Kidney capillary endothelial cell (primary cell): ENCODE measurements around the gene VWA1.

ENCODE experiments used
- DNase-seq: peaks from one replicate; pipeline ENCODE4 v3.0.0-alpha.2; 2018; ENCODE audit warnings: low spot score

VWA1 gene, protein sequence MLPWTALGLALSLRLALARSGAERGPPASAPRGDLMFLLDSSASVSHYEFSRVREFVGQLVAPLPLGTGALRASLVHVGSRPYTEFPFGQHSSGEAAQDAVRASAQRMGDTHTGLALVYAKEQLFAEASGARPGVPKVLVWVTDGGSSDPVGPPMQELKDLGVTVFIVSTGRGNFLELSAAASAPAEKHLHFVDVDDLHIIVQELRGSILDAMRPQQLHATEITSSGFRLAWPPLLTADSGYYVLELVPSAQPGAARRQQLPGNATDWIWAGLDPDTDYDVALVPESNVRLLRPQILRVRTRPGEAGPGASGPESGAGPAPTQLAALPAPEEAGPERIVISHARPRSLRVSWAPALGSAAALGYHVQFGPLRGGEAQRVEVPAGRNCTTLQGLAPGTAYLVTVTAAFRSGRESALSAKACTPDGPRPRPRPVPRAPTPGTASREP

DNA sequence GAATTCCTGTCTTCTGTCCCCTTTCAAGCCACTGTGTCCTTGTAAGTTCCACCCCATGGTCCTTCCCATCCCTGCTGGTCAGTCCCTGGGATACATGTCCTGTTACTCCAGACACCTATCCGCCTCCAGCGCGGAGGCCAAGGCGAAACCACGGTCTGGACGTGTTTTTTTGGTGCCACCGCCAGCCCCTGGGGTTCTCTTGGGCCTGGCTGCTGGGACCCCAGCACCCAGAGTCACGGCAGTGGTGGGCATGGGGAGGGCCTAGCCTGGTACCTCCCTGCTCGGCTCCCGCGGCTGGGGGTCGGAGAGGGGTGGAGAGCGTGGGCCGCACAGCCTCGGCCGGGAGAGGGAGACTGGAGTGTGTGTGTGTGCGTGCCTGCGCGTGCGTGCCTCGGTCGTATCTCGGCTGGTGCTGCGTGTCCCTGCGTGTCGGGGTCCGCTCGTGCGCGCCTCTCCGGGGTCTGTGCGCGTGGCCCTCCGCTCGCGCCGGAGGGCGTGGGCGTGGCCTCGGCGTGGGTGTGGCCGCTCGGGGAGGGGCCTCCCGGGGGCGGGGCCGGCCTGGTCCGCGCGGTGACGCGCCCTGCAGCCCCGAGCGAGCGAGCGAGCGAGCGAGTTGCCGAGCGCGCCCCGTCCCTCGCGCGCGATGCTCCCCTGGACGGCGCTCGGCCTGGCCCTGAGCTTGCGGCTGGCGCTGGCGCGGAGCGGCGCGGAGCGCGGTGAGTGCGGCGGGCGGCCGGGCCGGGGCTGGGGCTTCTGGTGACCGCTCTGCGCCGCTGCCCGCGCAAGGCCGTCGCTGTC lies at the start of gene VWA1:
TSS of gene VWA1 (plus strand) at position 585 of the 798 bp plus-strand sequence. CDS start at position 644, 59 bp downstream.
- DNase-seq, result peak; percentile 75

DNA sequence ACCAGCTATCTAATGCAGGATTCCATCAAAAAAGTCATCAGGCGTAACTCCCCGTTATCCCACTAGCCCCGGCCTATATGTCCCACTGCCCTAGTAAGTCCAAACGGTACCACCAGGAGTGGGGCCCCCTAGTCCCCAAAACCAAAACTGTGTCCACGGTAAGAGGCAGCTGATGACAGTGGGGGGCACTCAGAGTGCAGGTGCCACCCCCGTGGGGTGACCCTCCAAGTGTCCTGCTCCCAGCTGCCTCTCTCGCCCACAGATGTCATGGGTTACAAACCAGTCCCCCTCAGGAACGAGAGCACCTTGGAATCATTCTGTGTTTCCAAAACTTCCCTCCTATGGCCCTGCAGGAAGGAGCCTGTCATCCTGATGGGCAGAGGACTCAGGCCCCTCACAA lies 49.6 kb upstream of the VWA1 start:
- no peak for DNase-seq

DNA sequence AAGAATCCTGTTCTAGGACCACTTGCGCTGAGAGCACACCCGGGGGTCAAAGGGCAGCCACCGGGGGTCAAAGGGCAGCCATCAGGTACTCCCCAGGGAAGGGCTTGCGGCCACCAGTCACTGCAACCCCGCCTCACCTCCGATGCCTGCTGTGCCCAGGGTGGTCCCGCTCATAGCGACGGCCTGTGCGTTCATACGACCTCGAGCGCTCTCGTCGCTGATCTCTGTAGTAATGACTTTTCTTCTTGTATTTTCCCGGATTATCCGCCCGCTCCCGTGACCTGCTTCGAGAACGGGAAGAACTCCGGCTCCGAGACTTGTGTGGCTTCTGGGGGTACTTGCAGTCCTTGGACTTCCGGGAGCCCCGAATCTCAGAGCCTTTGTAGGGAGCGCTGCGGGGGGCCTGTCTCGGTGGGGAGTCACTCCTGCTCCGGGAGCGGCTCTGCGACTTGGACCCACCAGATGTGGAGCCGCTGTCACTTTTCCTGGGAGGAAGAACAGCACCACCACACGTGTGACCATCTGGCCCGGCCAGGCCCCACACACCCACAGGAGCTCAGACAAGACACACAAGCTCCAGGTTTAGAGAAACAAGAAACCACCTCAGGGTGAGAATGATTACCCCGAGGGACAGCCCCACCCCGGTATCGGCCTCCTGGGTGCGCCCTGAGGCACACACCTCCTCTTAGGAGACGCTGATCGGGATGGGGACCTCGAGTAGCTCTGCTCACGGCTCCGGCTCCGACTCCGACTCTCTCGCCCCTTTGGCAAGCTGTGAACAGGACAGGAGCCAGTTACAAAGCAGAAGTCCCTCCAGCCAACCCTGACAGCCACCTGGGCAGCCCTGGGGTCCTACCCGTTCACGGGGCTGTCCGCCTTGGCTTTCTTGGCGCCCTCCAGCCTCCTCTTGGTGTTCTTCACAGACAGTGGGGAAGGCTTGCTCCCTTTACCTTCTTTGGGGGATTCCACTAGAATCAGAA lies 48.1 kb upstream of the VWA1 start:
- DNase-seq, result no peak

DNA sequence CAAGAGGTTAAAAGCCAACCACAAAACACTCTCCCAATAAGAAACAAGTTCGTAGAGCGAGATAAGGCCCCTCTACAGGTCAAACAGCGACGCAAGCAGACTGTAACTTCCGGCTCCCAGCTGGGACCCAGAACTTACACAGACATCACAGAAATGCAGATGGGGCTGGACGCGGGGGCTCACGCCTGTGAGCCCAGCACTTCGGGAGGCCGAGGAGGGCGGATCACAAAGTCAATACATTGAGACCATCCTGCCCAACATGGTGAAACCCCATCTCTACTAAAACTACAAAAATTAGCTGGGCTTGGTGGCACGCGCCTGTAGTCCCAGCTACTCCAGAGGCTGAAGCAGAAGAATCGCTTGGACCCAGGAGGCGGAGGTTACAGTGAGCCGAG lies 47.4 kb upstream of the VWA1 start:
- DNase-seq, result no peak

DNA sequence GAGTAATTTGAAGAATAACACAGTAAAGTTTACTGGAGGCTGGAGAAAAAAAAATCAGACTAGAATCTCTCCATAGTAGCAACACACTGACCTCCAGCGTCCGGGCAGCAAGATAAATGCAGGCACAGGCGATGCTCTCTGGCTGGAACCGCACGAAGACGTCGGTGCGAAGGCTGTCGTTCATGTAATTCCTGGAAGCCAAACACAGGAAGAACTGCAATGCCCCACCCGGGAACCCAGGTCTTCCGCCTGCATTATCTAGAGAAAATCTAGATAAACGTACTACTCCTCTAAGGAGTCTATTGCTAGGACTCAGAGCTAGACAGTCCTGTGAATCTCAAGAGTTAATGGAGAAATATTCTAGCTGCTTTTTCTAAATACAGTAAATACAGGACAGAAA lies 44.8 kb upstream of the VWA1 start:
- no peak for DNase-seq

DNA sequence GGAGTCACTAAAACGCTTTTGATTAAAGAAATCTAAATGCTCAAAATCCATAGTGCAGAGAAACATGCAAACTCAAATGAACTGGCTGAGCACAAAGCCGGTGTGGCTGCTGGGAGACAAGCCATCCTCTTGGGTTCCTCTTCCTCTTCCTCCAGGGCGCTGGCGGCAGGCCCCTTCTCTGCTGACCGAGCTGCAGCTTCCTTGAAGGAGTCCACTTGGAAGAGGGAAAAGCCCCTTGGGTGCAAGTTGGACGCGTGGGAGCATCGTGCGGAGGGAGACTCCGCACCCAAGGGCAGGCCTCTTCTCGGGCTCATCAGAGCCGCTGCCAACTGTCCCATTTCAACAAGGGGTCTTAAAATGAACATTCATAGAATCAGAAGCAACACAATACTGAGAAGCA lies 44.3 kb upstream of the VWA1 start:
- DNase-seq, result no peak

DNA sequence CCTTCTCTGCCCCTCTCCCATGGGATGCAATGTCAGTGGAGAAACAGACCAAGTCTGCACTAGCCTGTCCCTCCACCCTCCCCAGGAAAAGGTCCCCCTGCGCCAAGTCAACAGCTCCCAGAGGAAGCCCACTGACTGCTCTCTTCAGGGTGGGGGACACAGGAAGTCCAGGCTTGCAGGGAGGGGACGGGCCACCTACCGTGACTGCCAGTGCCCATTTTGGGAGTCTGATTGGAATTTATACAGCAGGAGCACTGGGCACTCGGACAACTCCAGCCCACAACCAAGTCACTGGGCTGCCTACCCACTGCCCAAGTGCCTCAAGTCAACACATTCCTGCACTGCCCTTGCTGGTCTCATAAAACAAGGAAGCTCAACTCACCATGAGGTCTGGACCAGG lies 42.5 kb upstream of the VWA1 start:
- no peak for DNase-seq

DNA sequence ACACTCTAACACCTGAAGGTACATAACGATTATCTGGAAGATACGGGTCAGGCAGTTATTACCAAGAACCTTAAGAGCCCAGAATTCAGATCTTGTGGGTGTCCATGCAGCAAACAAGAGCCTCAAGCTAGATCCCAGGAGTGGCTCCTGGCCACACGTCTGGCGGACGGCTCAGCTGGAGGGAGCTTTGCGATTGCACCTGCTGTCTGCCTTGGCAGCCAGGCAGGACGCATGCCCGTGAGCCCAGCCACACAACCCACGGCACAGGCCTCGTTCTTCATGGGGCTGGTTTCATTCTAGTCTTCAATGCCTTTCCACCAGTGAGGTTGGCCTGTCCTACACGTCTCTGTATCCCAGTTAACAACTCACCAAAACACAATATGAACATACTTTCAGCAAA lies 42.1 kb upstream of the VWA1 start:
- DNase-seq, result no peak

DNA sequence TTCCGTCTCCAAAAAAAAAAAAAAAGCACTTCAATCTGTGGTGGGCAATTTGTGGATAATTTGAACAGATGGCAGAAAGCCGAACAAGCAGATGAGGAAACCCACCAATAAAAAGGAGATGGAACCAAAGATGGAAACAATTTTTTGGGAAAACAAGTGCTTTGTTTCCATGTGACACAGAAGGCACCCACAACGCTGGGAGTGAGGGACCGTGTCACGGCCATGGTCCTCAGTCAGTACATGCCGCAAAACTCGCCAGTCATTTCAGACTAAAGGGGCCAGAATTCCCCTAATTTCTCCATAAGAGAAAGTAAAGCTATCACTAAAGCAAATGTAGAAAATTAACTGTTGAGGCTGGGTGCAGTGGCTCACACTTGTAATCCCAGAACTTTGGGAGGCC lies 41.4 kb upstream of the VWA1 start:
- DNase-seq, result no peak

DNA sequence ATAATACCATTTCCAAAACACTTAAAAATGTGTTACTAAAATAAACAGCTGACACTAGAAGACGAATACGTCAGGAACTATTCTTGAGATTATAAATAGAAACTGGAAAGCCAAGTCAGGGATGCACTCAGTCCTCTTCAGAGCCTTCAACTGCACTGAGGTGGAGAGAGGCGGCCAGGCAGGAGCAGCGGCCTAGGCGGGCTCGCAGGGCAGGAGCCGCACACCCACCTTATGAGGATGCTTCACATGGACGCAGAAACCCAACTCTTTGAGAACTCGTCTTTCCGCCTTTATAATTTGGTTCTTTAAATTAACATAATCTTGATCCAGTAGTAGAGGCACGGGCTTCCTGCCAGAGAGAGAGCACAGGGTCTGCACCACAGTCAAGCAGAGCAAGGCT lies 40.3 kb upstream of the VWA1 start:
- no peak for DNase-seq

DNA sequence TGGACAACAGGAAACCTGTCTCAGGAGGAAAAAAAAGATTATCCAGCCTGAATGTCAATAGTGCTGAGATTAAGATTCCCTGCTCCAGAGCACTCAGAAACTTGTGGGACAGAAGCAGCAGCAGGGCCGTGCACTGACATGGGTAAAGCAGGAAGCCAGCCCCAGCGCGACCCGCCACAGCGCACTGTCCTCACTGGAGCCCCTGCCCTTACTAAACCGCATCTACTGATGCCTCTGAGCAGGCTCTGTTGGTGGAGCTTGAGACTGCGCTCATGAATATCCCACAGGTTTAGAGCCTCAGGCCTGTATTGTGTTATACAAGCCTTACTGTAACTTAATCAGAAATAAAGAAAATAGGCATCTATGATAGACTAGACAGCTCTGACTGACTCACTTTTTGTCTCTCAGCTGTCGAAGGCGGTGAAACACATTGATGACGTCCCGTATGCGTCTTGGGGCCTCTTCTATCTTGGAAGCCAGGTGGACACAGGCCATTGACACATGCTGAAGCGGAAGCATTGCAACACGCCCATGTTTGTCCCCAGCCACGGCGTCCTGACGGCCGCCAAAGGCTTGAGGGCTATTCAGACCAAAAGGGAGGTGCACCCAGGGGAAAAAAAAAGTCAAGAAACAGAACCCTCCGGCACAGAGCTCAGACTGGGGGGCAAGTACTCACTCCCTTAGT lies 37.5 kb upstream of the VWA1 start:
- DNase-seq, result no peak

DNA sequence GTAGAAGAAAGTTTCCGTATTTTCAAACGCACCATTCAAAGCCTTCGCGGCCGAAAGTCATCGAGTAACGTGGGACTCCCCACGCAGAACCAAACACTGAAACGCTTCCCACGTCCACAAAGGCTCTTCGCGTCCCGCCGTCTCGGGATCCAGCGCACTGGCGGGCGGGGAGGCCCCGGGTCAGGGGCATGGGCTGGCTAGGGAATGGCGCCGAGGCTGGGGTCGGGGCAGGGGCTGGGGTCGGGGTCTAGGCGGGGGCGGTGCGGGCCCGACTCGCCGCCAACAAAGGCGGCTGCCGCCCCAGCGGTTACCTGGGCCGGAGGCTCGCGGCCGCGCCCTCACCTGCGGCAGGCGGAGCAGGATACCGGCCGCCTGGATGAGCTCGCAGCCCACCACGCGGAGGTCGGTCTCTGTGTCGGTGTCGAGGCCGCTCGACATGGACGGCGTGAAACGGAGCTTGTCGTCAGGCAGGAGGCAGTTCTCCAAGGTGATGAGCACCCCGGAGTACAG lies 36.8 kb upstream of the VWA1 start:
- no peak for DNase-seq

DNA sequence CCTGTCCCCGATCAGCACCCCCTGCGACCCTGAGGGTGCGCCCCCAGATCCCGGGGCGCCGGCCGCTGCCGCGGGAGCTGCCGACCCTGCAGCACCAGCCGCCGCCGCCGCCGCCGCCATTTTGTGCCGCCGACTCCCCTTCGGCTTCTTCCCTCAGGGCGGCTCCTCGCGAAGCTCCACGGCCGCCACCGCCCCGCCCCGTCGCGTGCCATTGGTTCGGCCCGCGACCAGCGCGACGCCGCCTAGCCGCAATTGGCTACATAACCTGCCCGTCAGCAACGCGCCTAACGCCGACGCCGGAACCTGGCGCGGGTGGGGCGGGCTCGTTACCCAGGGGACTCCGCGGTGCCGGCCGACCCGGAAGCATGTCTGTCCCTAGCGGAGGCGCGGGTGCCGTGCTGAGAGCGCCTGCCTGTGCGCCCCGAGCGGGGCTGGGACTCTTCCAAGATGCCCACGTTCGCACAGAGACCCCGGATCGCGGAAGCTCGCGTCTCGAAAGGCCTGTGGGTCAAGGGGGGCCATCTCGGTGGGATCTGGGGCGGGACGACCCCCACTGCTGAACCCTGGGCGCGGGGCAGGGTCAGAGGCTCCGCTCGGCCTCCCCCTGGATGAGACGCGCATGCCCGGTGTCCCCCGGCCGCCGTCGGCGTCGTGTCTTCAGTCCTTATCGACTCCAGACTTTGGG lies 36.2 kb upstream of the VWA1 start, which contains the start of gene CCNL2:
TSS of gene CCNL2 (minus strand) at position 149 of the 685 bp plus-strand sequence. CDS start at position 120, 29 bp downstream.
- peak; percentile 97 for DNase-seq

DNA sequence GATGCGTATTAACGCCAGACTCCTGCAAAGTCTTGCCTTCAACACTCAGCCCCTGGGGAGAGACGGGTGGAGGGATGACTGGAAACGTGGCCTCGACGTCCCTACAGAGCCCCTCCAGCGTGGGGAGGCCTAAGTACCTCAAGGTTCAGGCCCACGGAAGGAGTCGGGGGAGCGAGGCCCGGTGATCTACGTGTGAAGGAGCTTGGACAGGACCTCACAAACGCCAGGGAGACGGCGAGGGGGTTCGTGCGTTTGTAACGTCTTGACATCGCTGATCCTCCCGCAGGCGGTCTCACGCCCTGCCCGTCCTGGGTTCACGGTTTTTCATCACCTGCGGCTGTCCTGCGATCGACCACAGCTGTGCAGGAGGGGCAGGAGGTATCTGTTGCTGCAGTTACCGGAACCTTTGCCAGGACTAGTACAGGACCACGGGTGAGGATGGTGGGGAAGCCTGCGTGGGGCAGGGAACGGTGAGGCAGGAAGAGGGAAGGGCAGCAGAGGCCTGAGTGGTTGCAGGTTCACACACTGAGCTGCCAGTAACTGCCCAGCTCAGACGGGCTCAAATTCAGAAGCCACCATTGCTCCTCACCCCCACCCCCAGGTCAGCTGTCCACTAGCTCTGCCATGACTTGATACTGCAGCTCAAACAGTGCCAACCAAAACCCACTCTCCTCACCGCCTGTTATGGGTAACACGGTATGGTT lies 35.5 kb upstream of the VWA1 start:
- DNase-seq, result no peak

DNA sequence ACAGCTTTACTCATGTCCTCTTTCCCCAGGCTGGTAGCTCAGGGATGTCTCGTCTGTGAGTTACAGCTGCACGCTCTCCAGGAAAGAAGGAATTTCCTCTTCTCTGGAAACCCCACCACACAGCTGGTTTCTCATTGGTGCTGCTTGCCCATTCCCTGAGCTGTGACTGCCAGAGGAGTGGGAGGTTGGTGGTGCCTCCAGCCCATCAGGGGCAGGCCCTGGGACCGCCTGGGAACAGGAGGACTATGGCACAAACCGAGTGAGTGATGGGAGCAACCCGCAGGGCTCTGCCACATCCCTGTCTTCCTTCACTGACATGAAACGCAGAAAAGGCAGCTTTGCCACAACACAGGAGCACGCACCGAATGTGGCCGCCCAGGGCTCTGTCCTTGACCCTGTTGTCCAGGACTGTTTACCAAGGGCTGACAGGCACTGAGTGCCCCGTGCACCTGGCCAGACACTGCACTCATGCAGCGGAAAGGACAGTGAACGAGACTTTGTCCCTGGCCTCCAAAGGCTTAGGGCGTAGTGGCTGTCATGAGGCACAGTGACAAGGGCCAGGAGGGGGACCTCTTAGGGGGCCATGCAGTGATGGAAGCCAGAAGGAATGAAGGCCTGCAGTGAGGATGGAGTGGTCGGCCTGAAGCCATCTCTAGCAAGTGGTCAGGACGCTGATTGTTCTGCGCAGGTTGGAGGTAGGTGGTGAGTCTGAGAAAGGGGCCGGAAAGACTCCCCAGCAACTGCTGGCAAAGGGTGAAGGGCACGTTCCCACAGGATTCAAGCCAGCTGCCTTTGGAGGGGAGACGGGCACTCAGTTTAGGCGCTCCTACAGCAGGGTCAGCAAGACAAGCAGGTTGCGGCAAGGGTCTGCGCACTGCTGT lies 34.7 kb upstream of the VWA1 start:
- peak; percentile 36 for DNase-seq

DNA sequence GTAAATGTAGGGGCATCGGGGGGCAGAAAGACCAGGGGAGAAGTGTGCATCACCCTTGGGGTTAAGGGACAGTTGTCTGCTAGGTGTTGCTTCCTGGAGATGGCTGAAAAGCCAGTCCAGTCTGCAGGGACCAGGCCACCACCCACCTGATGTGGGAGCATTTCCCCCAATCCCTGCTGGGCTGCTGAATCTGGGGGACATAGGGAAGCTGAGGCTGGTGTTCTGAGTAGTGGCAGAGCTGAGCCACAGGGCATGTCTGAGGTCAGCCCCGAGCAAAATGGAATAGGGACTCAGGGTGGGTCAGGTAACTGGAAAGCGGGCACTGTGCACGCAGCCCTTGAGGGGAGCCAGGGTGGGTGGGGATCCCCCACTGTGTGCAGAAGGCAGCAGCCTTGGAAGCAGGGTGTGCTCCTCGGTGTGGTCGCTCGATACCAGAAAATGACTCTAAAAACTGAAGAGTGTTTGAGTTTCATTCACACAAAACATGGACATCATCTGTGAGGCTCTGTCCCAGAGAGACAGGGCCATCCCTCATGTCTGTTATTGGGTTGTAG lies 34.0 kb upstream of the VWA1 start:
- DNase-seq, result no peak

DNA sequence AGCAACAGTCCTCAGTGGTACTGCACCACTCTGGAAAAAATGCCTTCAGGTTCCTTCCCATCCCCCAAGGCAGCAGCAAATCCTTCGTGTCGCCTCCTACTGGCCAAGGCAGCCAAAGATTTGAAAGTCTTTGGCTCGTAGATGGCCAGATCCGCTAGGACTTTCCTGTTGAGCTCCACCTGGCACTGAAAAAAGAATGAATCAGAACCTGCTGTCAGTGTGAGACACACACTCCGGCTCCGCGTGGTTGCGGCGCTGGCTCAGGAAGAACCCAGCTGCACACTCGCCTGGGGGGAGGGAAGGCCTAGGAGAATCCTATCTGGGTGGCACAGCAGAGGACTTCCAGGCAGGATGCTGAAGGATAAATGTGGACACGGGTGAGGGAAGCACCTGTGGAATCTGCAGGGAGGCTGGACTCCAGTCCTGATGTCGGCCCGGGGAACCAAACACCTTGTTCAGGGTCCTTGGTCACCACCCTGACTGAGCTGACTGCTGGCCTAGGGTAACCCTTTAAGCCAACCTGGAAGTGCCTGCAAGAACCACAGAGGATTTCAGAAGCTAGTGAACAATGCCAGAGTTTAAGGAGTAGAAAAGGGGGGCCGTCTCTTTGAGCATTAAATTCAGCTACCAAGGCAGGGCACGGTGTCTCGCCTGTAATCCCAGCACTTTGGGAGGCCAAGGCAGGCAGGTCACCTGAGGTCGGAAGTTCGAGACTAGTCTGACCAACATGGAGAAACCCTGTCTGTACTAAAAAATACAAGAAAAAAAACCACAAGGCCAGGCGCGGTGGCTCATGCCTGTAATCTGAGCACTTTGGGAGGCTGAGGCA lies 33.2 kb upstream of the VWA1 start:
- DNase-seq, result peak; percentile 76
